HG03196 (cell line): ENCODE data around the gene WNT3A.

ENCODE experiments used
- ATAC-seq: cut with Tn5 transposase; IDR thresholded peaks from one replicate; pipeline ENCODE4 v1.9.1; 2021; ENCODE audit not compliant: unreplicated experiment

Gene WNT3A

DNA sequence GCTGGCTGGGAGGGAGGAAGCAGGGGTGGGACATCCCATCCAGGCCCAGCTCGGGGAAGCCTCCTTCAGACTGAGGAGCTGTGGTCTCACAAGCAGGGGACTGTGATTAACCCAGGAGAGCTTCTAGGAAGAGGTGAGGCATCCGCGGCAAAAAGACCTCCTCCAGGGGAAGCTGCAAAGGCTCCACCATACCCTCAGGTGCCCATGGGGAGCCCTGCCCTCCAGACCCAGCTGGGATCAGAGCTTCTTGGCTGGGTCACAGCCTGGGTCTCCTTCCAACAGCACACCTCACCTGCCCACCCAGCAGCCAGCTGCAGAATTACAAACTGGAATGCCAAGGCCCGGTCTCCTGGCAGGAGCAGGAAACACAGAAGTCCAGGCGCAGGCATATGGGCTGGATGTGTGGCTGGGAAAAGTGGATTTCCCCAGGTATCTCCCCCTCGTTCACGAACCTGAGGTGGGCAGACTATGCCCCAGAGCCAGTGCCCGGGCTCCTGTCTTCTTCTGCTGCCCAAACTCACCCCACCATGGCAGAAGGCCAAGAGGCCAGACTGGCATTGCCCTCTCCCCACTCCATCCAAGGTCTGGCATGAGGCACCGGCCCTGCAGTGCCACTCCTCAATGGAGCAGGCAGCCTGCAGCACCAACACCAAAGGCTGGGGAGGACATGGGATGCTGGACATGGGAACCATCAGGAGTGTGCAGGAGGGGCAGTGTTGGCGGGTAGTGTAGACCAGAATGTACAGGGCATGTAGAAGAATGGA lies 60.3 kb downstream of the WNT3A start:
- ATAC-seq, result no peak

DNA sequence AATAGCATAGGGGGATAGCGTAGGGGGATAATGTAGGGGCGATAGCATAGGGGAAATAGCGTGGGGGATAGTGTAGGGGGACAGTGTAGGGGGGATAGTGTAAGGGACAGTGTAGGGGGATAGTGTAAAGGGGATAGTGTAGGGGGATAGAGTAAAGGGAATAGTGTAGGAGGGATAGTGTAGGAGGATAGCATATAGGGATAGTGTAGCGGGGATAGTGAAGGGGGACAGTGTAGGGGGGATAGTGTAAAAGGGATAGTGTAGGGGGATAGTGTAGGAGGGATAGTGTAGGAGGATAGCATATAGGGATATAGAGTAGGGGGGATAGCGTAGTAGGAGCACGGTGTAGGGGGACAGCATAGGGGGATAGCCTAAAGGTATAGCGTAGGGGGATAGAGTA lies 61.6 kb downstream of the WNT3A start:
- ATAC-seq, result no peak

GRCh38 chr1:228070173-228070572 lies 63.4 kb downstream of the WNT3A start:
- ATAC-seq, result no peak

DNA sequence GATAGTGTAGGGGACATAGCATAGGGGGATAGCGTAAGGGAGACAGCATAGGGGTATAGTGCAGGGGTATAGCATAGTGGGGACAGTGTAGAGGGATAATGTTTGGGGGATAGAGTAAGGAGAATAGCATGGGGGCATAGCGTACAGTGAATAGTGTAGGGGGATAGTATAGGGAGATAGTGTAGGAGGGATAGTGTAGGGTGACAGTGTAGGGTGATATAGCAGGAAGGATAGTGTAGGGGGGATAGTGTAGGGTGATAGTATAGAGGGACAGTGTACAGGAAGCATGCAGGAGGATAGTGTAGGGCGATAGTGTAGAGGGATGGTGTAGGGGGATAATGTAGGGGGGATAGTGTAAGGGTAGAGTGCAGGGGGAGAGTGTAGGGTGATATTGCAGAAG lies 64.1 kb downstream of the WNT3A start:
- ATAC-seq, result no peak

- ATAC-seq, result no peak
Observed at GRCh38 chr1:228071839-228072657, 65.2 kb downstream of the WNT3A start.

- ATAC-seq, result no peak
Observed at GRCh38 chr1:228072658-228073043, 65.9 kb downstream of the WNT3A start.

DNA sequence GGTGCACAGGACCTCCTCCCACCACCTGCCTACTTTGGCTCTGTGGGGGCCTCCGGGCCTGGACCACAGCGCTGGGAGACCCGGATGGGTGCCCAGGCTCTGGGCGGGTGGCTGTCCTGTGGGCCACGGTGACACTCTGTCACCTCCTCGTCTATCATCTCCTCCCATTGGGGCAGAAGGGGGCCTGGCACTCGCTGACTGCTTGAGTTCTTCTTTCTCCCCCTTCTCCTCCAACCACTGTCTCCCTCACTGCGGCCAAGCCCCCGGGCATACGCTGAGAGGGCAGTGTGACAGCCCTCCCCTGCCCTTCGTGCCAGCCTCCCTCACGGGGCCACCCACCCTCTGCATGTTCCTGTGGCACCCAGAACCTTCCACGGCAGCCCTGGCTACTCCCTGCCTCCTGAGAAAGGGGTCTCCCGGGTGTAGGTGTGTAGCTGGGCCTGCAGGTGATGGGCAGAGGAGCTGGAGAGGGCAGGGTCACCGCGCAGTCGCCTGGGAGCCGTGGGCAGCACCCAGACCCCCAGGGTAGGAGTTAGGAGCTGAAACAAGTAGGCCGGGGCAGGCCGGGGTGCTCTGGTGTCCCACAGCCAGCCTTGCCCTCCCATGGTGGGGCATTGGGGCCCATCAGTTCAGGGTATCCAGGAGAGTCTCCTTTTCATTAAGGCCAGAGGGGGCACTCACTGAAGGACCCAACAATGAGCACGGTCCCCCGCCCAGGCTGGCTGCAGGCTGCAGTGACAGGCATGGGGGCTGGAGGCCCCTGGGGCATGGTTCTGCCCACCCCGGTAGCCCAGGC lies 66.5 kb downstream of the WNT3A start:
- no peak for ATAC-seq

DNA sequence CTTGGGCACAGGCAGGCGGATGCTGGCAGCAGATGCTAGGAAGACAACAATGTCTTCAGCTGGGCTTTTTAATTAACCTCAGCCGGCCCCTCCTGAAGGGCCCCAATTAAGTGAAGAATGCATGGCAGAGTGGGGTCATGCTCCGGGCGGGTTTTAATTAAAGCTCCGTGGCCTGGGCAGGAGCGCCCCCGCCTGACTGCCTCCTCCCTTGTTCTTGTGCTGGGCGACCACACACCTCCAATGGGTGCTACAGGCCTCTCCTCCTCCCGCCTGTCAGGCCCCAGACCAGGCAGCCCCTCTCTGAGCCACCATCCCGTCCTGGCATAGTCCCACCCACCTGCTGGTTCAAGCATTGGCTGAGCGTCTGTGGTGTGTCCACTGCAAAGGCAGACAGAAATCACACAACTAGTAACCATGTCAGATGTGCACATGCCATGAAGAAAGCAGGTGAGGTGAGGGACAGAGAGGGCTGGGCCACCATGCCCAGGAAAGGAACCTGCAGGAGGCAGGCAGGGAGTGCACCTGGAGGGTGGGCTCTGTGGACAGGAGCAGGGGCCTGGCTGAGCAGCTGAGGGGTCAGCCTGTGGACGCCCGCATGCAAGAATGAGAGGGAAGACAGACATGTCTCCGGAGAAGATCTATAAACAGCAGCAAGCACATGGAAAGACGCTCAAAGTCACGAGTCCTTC lies 67.2 kb downstream of the WNT3A start:
- ATAC-seq, result no peak

GRCh38 chr1:228074954-228075730 lies 68.3 kb downstream of the WNT3A start:
- ATAC-seq, result no peak

GRCh38 chr1:228075801-228076271 lies 69.0 kb downstream of the WNT3A start:
- ATAC-seq, result no peak

DNA sequence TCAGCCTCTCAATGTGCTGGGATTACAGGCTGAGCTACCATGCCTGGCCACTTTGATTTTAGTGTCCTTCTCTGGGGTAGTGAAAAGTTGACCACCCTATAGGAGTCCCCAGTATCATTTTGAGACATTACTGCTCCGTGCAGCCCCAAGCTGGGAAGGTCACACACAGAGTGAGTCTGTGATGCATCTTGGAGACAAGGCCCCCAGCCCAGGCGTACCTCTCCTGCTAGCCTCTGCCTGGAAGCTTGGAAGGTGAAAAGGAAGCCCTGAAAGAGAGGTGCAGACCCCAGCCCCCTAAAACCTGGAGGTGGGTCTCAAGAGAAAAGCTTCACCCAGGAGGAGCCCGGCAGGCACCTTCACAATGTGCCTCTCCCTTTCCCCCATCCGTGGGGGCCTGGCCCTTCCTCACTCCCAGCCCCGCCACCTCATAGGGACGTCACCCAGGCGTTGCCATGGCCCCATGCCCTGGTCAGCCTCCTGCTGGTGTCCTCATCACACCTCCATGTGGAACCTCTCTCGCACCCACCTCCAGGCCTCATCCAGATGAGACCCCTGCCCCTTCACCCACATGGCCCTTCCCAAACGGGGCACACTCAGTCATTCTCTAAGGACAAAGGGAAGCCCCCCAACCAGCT lies 70.1 kb downstream of the WNT3A start:
- no peak for ATAC-seq

DNA sequence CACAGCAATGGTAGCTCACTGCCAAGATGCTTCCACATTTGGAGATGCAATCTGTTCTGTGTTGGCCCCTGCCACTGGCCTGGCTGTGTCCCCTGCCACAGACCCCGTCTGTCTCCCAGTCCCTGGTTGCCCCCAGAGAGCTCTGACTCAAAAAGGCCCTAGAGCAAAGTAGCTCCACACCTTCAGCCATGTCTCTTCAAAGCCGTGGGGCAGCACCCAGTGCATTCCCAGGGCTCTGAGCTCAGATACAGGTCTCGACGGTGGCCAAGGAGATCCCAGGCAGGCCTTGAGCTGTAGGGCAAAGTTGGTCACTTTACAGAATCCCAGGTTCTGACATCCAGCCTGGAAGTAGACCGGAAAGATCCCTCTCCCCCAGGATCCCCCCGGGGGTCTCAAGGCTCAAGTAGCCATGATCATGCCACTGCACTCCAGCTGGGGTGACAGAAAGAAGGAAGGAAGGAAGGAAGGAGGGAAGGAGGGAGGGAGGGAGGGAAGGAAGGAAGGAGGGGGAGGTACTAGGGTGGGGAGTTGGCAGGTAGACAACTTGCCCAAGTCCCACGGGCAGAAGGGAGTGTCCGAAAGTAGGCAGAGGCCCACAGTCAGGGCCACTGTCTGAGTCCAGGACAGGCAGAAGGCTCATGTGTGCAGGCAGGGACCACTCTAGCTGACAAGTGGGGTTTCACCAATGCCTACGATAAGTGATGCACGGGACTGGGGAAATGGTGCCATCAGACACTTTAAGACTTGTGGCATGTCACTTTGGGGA lies 71.0 kb downstream of the WNT3A start:
- no peak for ATAC-seq

GRCh38 chr1:228079013-228079412 lies 72.2 kb downstream of the WNT3A start:
- no peak for ATAC-seq

DNA sequence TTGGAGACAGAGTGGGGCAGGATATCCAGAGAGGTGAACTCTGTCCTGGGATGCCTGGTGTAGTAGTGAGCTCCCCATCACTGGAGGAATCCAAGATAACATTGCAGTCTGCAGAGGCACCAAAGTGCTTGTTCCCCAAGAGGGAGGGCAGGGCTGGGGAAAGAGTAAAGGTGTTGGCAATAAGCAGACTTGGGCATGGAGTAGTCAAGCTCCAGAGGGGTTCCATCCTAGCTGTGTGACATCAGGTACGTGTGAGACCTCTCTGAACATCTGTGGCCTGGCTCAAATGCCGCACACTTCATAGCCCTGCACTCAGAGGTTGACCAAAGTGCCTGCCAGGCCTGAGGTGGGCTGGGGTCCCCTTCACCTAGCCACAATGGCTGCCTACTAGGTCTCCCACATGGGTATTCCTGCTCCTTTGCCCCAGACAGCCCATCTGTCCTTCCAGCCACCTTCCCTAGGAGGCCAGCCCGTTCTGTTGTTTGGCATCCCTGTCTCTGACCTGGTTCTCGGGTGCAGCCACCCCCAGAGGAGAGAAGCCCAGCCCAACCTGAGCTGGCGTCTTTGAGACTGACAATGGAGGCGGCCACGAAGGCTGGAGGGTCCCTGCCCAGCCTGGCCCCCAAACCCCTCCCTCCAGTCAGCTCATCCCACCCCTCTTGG lies 72.9 kb downstream of the WNT3A start:
- no peak for ATAC-seq

GRCh38 chr1:228081144-228081543 lies 74.3 kb downstream of the WNT3A start:
- ATAC-seq, result no peak

- ATAC-seq, result peak; percentile 10
Observed at GRCh38 chr1:228081578-228082213, 74.9 kb downstream of the WNT3A start.

GRCh38 chr1:228082214-228082917 lies 75.6 kb downstream of the WNT3A start, which contains the start of gene ARF1:
TSS of gene ARF1 (plus strand) at chr1:228082708. CDS start at chr1:228097115, 14,407 bp downstream.
- peak; percentile 68 for ATAC-seq
